NCI-H1417 treated with DMSO at 0.1 percent for 48 hours (cell line): ENCODE measurements around the gene UBXN2A.
"Not testable (repeated sequence)": the region's sequence is repeated elsewhere in the genome, so short reads cannot be mapped to it uniquely, and the experiment has no call there.

Experiments
- DNase-seq: peaks from one replicate; lab custom pipeline; 2025; lab: John Stamatoyannopoulos, UW

UBXN2A gene

GRCh38 chr2:23940718-23941620 is 706 bp downstream of the UBXN2A start:
- peak; percentile 18 for DNase-seq

GRCh38 chr2:23941644-23942043 is 1.4 kb downstream of the UBXN2A start:
- DNase-seq = no peak

GRCh38 chr2:23943666-23944065 is 3.4 kb downstream of the UBXN2A start:
- no peak for DNase-seq

GRCh38 chr2:23944527-23944926 is 4.3 kb downstream of the UBXN2A start:
- DNase-seq = no peak

- no peak for DNase-seq
These were observed 4.7 kb downstream of the UBXN2A start for GRCh38 chr2:23944976-23945375.

GRCh38 chr2:23947350-23947749 is 7.1 kb downstream of the UBXN2A start:
- DNase-seq = no peak

GRCh38 chr2:23952558-23952957 is 12.3 kb downstream of the UBXN2A start:
- DNase-seq = not testable (repeated sequence)

- no peak for DNase-seq
These were observed 13.4 kb downstream of the UBXN2A start for GRCh38 chr2:23953625-23954024.

- no peak for DNase-seq
These were observed 14.2 kb downstream of the UBXN2A start for GRCh38 chr2:23954325-23955014.

- DNase-seq = no peak
These were observed 27.6 kb downstream of the UBXN2A start for GRCh38 chr2:23967846-23968245.

- DNase-seq = no peak
These were observed 36.6 kb downstream of the UBXN2A start for GRCh38 chr2:23976883-23977282.

GRCh38 chr2:23988371-23988770 is 48.1 kb downstream of the UBXN2A start:
- DNase-seq = peak; percentile 4

- no peak for DNase-seq
These were observed 52.7 kb downstream of the UBXN2A start for GRCh38 chr2:23992931-23993330.

GRCh38 chr2:23993736-23994269 is 53.5 kb downstream of the UBXN2A start:
- no peak for DNase-seq

GRCh38 chr2:23994567-23994966 is 54.3 kb downstream of the UBXN2A start:
- DNase-seq = no peak

GRCh38 chr2:24007693-24008092 is 67.4 kb downstream of the UBXN2A start:
- no peak for DNase-seq

GRCh38 chr2:24008672-24009366 is 68.6 kb downstream of the UBXN2A start:
- DNase-seq = no peak

- no peak for DNase-seq
These were observed 69.1 kb downstream of the UBXN2A start for GRCh38 chr2:24009367-24009679.

GRCh38 chr2:24009680-24010476 is 69.6 kb downstream of the UBXN2A start, which contains the start of gene MFSD2B:
TSS of gene MFSD2B (plus strand) at chr2:24010085. CDS start at chr2:24010097, 12 bp downstream.
- no peak for DNase-seq

- no peak for DNase-seq
These were observed 70.4 kb downstream of the UBXN2A start for GRCh38 chr2:24010477-24011249.
